Neural cell (in vitro differentiated cells): ENCODE results near the gene HSF5. TPM values are rescaled to one million over a fixed set of nuclear protein-coding genes. Genes with fewer than 3 reads are reported as not detected.

Experiments used
- H2AFZ ChIP-seq: fragments of 200-600, 300-800 bp; sonication (generic), shearing (Covaris generic); 2 replicates; pipeline ENCODE4 v1.6.0; 2014; ENCODE audit warnings: low read depth, mild to moderate bottlenecking, antibody characterized with exemption, low read length, moderate library complexity
- H3F3A ChIP-seq: fragments of 200-600 bp; shearing (Covaris generic); 2 replicates; pipeline ENCODE4 v1.6.1; 2016; ENCODE audit warnings: mild to moderate bottlenecking, moderate library complexity, mixed read lengths, antibody characterized with exemption, low read length; ENCODE audit not compliant: insufficient read depth, poor library complexity, severe bottlenecking
- H3K27ac ChIP-seq: fragments of 200-600, 300-800 bp; sonication (generic), shearing (Covaris generic); 2 replicates; pipeline ENCODE4 v1.5.1; 2014; ENCODE audit warnings: mild to moderate bottlenecking, low read length, moderate library complexity
- H3K27me3 ChIP-seq: fragments of 300-800, 200-600 bp; sonication (generic), shearing (Covaris generic); 2 replicates; pipeline ENCODE4 v1.6.0; 2014; ENCODE audit warnings: mild to moderate bottlenecking, low read depth, low read length, moderate library complexity; ENCODE audit not compliant: insufficient read depth
- H3K36me3 ChIP-seq: fragments of 300-800, 200-600 bp; sonication (generic), shearing (Covaris generic); 2 replicates; pipeline ENCODE4 v1.5.1; 2014; ENCODE audit warnings: mild to moderate bottlenecking, antibody characterized with exemption, low read length, moderate library complexity; ENCODE audit not compliant: insufficient read depth
- H3K4me2 ChIP-seq: fragments of 300-800, 200-600 bp; sonication (generic), shearing (Covaris generic); 2 replicates; pipeline ENCODE4 v1.6.0; 2014; ENCODE audit warnings: mild to moderate bottlenecking, low read length
- H3K4me3 ChIP-seq: fragments of 300-800, 200-600 bp; sonication (generic), shearing (Covaris generic); 2 replicates; pipeline ENCODE4 v1.5.1; 2014; ENCODE audit warnings: mild to moderate bottlenecking, low read length, moderate library complexity
- H3K79me2 ChIP-seq: fragments of 200-600 bp; shearing (Covaris generic); replicated peaks from 2 replicates; pipeline ENCODE4 v1.6.0; 2014; ENCODE audit warnings: mild to moderate bottlenecking, low read length, moderate library complexity; ENCODE audit not compliant: insufficient read depth
- H3K9ac ChIP-seq: fragments of 300-800, 200-600 bp; sonication (generic), shearing (Covaris generic); 2 replicates; pipeline ENCODE4 v1.6.1; 2016; ENCODE audit warnings: mild to moderate bottlenecking, low read length, mixed read lengths
- H3K9me2 ChIP-seq: fragments of 200-600 bp; shearing (Covaris generic); 2 replicates; pipeline ENCODE4 v1.6.1; 2016; ENCODE audit warnings: mild to moderate bottlenecking, low read length, mixed read lengths; ENCODE audit not compliant: insufficient read depth
- H3K9me3 ChIP-seq: fragments of 200-600, 300-800 bp; sonication (generic), shearing (Covaris generic); 2 replicates; pipeline ENCODE4 v1.6.1; 2016; ENCODE audit warnings: mild to moderate bottlenecking, mixed run types, low read length, moderate library complexity, mixed read lengths
- H4K20me1 ChIP-seq: fragments of 200-600 bp; shearing (Covaris generic); 2 replicates; pipeline ENCODE4 v1.6.1; 2016; ENCODE audit warnings: mild to moderate bottlenecking, mixed run types; ENCODE audit not compliant: insufficient read depth
- CTCF ChIP-seq: fragments of 450-650 bp; IDR thresholded peaks from 2 replicates; pipeline ENCODE4 v1.5.1; 2014; ENCODE audit warnings: antibody characterized with exemption, mild to moderate bottlenecking, moderate library complexity; ENCODE audit not compliant: poor library complexity, severe bottlenecking
- EP300 ChIP-seq: fragments of 450-650 bp; conservative IDR thresholded peaks from 2 replicates; pipeline ENCODE4 v1.6.1; 2014; ENCODE audit warnings: antibody characterized with exemption, mild to moderate bottlenecking, moderate library complexity; ENCODE audit not compliant: poor library complexity, severe bottlenecking
- EZH2 ChIP-seq: fragments of 200-600, 300-800 bp; shearing (Covaris generic), sonication (generic); IDR thresholded peaks from 2 replicates; pipeline ENCODE4 v1.6.1; 2014; ENCODE audit warnings: antibody characterized with exemption, low read length, borderline replicate concordance, mild to moderate bottlenecking; ENCODE audit not compliant: insufficient read depth, poor library complexity, severe bottlenecking
- MXI1 ChIP-seq: fragments of 450-650 bp; conservative IDR thresholded peaks from 2 replicates; pipeline ENCODE4 v1.6.1; 2014; ENCODE audit warnings: antibody characterized with exemption, mild to moderate bottlenecking; ENCODE audit not compliant: poor library complexity, severe bottlenecking
- POLR2AphosphoS5 ChIP-seq: IDR thresholded peaks from 2 replicates; pipeline ENCODE4 v1.6.1; 2012
- RAD21 ChIP-seq: fragments of 450-650 bp; conservative IDR thresholded peaks from 2 replicates; pipeline ENCODE4 v1.6.1; 2014; ENCODE audit warnings: antibody characterized with exemption, mild to moderate bottlenecking, moderate library complexity
- REST ChIP-seq: IDR thresholded peaks from 2 replicates; pipeline ENCODE4 v1.6.1; 2012; ENCODE audit warnings: borderline replicate concordance
- SMC3 ChIP-seq: fragments of 450-650 bp; conservative IDR thresholded peaks from 2 replicates; pipeline ENCODE4 v1.6.1; 2014; ENCODE audit warnings: antibody characterized with exemption, mild to moderate bottlenecking, moderate library complexity; ENCODE audit not compliant: poor library complexity
- TAF1 ChIP-seq: IDR thresholded peaks from 2 replicates; pipeline ENCODE4 v1.6.1; 2012; ENCODE audit warnings: low read depth
- polyA plus RNA-seq: library from polyadenylated mRNA; depleted of rRNA; stranded (reverse); fragments of >200 nt; gene quantifications from 2 replicates; pipeline ENCODE4 v1.2.3, GENCODE V29; 2014

HSF5 gene
- polyA plus RNA-seq, 1 donor from 2014 or later: 0.21 TPM

GRCh38 chr17:58391302-58391984 lies 96.8 kb downstream of the HSF5 start:
- Histone ChIP-seq H3K9me3 (no peaks in the 10 kb centered on the region), H3K4me3 (no peak overlapping the region), H4K20me1 (no peaks in the 10 kb centered on the region), H3K4me2 (no peak overlapping the region), H3K79me2 (no peaks in the 10 kb centered on the region), H3F3A (no peaks in the 10 kb centered on the region), H3K27me3 (no peaks in the 10 kb centered on the region), H3K36me3 (no peaks in the 10 kb centered on the region), H3K9ac (no peak overlapping the region), H3K27ac (no peak overlapping the region), H3K9me2 (no peaks in the 10 kb centered on the region), H2AFZ (no peak overlapping the region)
- no peak for TF ChIP-seq SMC3

- no peaks in the 10 kb centered on the region for H3K27me3 ChIP-seq
- no peaks in the 10 kb centered on the region for H3K9me3 ChIP-seq
- no peak for TF ChIP-seq TAF1
- TF ChIP-seq SMC3: no peak
- no peak for TF ChIP-seq CTCF
- TF ChIP-seq EP300: no peak
- TF ChIP-seq REST: no peak
- TF ChIP-seq EZH2: no peak
- TF ChIP-seq POLR2AphosphoS5: no peak
- no peak for TF ChIP-seq RAD21
- no peak for TF ChIP-seq MXI1
- H3K79me2 ChIP-seq: no peaks in the 10 kb centered on the region
- H3F3A ChIP-seq: no peaks in the 10 kb centered on the region
- H3K9me2 ChIP-seq: no peaks in the 10 kb centered on the region
- no peak overlapping the region for H3K27ac ChIP-seq
- no peaks in the 10 kb centered on the region for H3K36me3 ChIP-seq
- no peak overlapping the region for H3K4me2 ChIP-seq
- H4K20me1 ChIP-seq: no peaks in the 10 kb centered on the region
- H3K9ac ChIP-seq: no peak overlapping the region
- H3K4me3 ChIP-seq: no peak overlapping the region
- H2AFZ ChIP-seq: no peak overlapping the region
Measured at GRCh38 chr17:58390884-58391283, 97.3 kb downstream of the HSF5 start.
